ENCODE measurements around the gene ARID5B. TPM values are rescaled to one million over a fixed set of nuclear protein-coding genes. Genes with fewer than 3 reads are reported as not detected.

The ARID5B gene
- total and polyA plus RNA-seq, 2 donors (not counting 1 experiment from before 2014, with no cell fraction given) = 22.4 to 237 TPM

GRCh38 chr10:62025134-62025794 lies 123.8 kb downstream of the ARID5B start:
- Mint-ChIP-seq H3K4me3 (peak overlapping the region; percentile 3), H3K27me3 (no peaks in the 10 kb centered on the region), H3K4me1 (peaks cover 88% of the 10 kb centered on the region), H3K27ac (peak overlapping the region; percentile 62), H3K9me3 (ENCODE audit: insufficient read depth) (peaks cover 2% of the 10 kb centered on the region)
- intact Hi-C loops (cut with micrococcal nuclease) = no loop called here
- Histone ChIP-seq H3K27ac (ENCODE audit: low read length in 2 of 2) (peak overlapping the region in 1 of 2 donors; percentile 98), H3K4me1 (ENCODE audit: control insufficient read depth in 2 of 2, insufficient read depth in 2 of 2, low read length in 2 of 2) (peaks cover 78 to 80% of the 10 kb centered on the region in 2 donors), H3K36me3 (replicated peaks in 1 of 2; ENCODE audit: control extremely low read depth in 1 of 2, control insufficient read depth in 1 of 2, extremely low read depth in 1 of 2, insufficient read depth in 2 of 2, low read length in 1 of 2) (peaks cover 0 to 30% of the 10 kb centered on the region in 2 experiments), H3K4me2 (replicated peaks; ENCODE audit: low read depth, low read length, poor library complexity, severe bottlenecking) (no peak overlapping the region), H4K20me1 (ENCODE audit: control insufficient read depth, insufficient read depth, low read length, poor library complexity, severe bottlenecking) (no peaks in the 10 kb centered on the region), H3K9ac (ENCODE audit: low read length) (no peak overlapping the region), H3K4me3 (ENCODE audit: control extremely low read depth in 1 of 5, extremely low read depth in 1 of 5, insufficient read depth in 1 of 5, low read depth in 2 of 5, low read length in 4 of 5) (no peak overlapping the region), H2AFZ (ENCODE audit: insufficient read depth, low read depth, low read length, poor library complexity, severe bottlenecking) (no peak overlapping the region), H3K9me3 (ENCODE audit: control extremely low read depth in 1 of 3, control insufficient read depth in 2 of 3, insufficient read depth in 1 of 3, low read length in 2 of 3) (peaks cover 0 to 6% (median 0%) of the 10 kb centered on the region in 3 donors), H3K27me3 (replicated peaks in 1 of 4; ENCODE audit: control extremely low read depth in 1 of 4, control insufficient read depth in 3 of 4, insufficient read depth in 4 of 4, low read length in 3 of 4) (no peaks in the 10 kb centered on the region), H3K79me2 (ENCODE audit: control insufficient read depth, insufficient read depth, low read length) (peaks cover 100% of the 10 kb centered on the region)
- ATAC-seq (ENCODE audit: low read depth) (no peak), DNase-seq (no peak)
- ChIA-PET POLR2A (interaction anchor here (0.6 to 1.8 kb wide), 4 partner anchors 13 to 33 kb away, joined by 3 to 12 read pairs (median 4); no protein-coding TSS in a partner anchor), CTCF (interaction anchor here (0.6 to 12.2 kb wide), 9 partner anchors 10 to 806 kb away, joined by 3 to 131 read pairs (median 3); no protein-coding TSS in a partner anchor)
- no peak for TF ChIP-seq EZH2 (IDR thresholded peaks at IDR 0.05; ENCODE audit: borderline replicate concordance, insufficient read depth, low read depth, low read length, poor library complexity, severe bottlenecking)
- TF ChIP-seq CTCF (IDR thresholded peaks at IDR 0.05) = no peak
- no CpG with 5 or more reads among the region's 4 CpGs for WGBS (ENCODE audit: insufficient coverage)

Measured in B cell (primary cell).